Activated T-helper 17 cell treated with anti-CD3 and anti-CD28 coated beads, Interleukin-2, amount 50 U/mL, for 72 hours (primary cell): ENCODE measurements around the gene WNT5B. TPM values are rescaled to one million over a fixed set of nuclear protein-coding genes. Genes with fewer than 3 reads are reported as not detected.
A peak's percentile ranks its signal among the peaks of the same experiment; 100 is the strongest.

Experiments used
- ATAC-seq: fragments of 150-1000 bp; cut with Tn5 transposase; replicated peaks from 2 replicates; pipeline ENCODE4 v1.10.0; 2021; ENCODE audit warnings: mild to moderate bottlenecking, moderate library complexity
- H3K27ac Mint-ChIP-seq: one replicate; pipeline ENCODE4 v1.8.0; 2022; ENCODE audit warnings: mixed read lengths
- H3K27me3 Mint-ChIP-seq: one replicate; pipeline ENCODE4 v1.8.0; 2022; ENCODE audit warnings: mixed read lengths
- H3K36me3 Mint-ChIP-seq: one replicate; pipeline ENCODE4 v1.8.0; 2022; ENCODE audit warnings: low read depth, mild to moderate bottlenecking, mixed read lengths
- H3K4me1 Mint-ChIP-seq: one replicate; pipeline ENCODE4 v1.8.0; 2022; ENCODE audit warnings: mixed read lengths
- H3K4me3 Mint-ChIP-seq: one replicate; pipeline ENCODE4 v1.8.0; 2022; ENCODE audit warnings: mild to moderate bottlenecking, mixed read lengths
- H3K9me3 Mint-ChIP-seq: one replicate; pipeline ENCODE4 v1.8.0; 2022; ENCODE audit warnings: mixed read lengths
- total RNA-seq, 2 donors: library from RNA; stranded (reverse); gene quantifications; one replicate each; pipeline ENCODE4 v1.2.3, GENCODE V29; 2022

Gene WNT5B
- total RNA-seq, 2 donors from 2014 or later: 0.26 to 0.30 TPM

DNA sequence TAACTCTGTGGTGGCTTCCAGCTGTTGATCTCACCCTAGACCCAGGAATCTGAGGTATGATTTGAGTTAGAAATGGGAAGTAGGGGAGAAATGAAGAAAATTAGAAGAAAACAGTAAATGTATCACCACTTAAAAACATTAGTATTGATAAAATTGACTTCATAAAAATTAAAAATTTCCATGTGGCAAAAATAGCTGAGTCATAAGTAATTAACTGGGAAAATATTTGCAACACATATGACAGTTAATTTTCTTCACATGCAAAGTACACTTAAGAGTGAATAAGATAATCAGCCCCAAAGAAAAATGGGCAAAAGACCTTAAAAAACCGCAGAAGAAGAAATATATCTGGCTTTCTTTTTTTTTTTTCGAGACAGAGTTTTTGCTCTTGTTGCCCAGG is 36.3 kb downstream of the WNT5B start:
- H3K4me1 Mint-ChIP-seq: peaks cover 24% of the 10 kb centered on the region
- H3K36me3 Mint-ChIP-seq: no peaks in the 10 kb centered on the region
- peak overlapping the region; percentile 0 for H3K27ac Mint-ChIP-seq
- H3K9me3 Mint-ChIP-seq: peaks cover 3% of the 10 kb centered on the region
- no peak for ATAC-seq
- no peaks in the 10 kb centered on the region for H3K27me3 Mint-ChIP-seq
- no peak overlapping the region for H3K4me3 Mint-ChIP-seq

GRCh38 chr12:1666215-1666614 is 37.2 kb downstream of the WNT5B start:
- H3K36me3 Mint-ChIP-seq: no peaks in the 10 kb centered on the region
- H3K4me1 Mint-ChIP-seq: peaks cover 21% of the 10 kb centered on the region
- H3K4me3 Mint-ChIP-seq: peak overlapping the region; percentile 50
- peak overlapping the region; percentile 84 for H3K27ac Mint-ChIP-seq
- H3K27me3 Mint-ChIP-seq: no peaks in the 10 kb centered on the region
- peaks cover 3% of the 10 kb centered on the region for H3K9me3 Mint-ChIP-seq
- no peak for ATAC-seq

GRCh38 chr12:1666685-1667162 is 37.7 kb downstream of the WNT5B start:
- Mint-ChIP-seq H3K36me3 (no peaks in the 10 kb centered on the region), H3K4me1 (peaks cover 21% of the 10 kb centered on the region), H3K4me3 (peak overlapping the region; percentile 50), H3K27me3 (no peaks in the 10 kb centered on the region), H3K27ac (peak overlapping the region; percentile 84), H3K9me3 (peaks cover 3% of the 10 kb centered on the region)
- no peak for ATAC-seq

- H3K9me3 Mint-ChIP-seq: peaks cover 3% of the 10 kb centered on the region
- peaks cover 14% of the 10 kb centered on the region for H3K4me1 Mint-ChIP-seq
- no peak for ATAC-seq
- peak overlapping the region; percentile 50 for H3K4me3 Mint-ChIP-seq
- no peaks in the 10 kb centered on the region for H3K36me3 Mint-ChIP-seq
- H3K27ac Mint-ChIP-seq: peak overlapping the region; percentile 60
- H3K27me3 Mint-ChIP-seq: no peaks in the 10 kb centered on the region
Measured at GRCh38 chr12:1668833-1669543, 40.0 kb downstream of the WNT5B start.

GRCh38 chr12:1670358-1671268 is 41.6 kb downstream of the WNT5B start:
- peaks cover 3% of the 10 kb centered on the region for H3K9me3 Mint-ChIP-seq
- H3K4me1 Mint-ChIP-seq: peaks cover 14% of the 10 kb centered on the region

DNA sequence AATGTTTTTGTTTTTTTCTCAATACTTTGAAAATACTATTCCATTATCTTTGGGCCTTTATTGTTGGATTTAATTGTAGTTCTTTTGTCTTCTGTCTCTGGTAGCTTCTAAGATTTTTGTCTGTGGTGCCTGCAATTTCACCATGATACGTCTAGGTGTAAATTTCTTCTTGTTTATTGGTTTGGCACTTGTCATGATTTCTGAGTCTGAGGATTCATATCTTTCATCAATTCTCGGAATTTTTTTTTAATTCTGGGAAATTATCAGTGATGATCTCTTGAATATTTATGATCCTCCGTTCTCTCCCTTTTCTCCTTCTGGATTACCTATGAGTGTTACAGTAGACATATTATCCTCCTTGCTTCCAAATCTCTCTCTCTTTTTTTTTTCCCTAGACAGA is 47.0 kb downstream of the WNT5B start:
- no peak overlapping the region for H3K27ac Mint-ChIP-seq
- no peak for ATAC-seq
- H3K36me3 Mint-ChIP-seq: no peaks in the 10 kb centered on the region
- no peaks in the 10 kb centered on the region for H3K27me3 Mint-ChIP-seq
- H3K4me1 Mint-ChIP-seq: no peaks in the 10 kb centered on the region
- no peaks in the 10 kb centered on the region for H3K9me3 Mint-ChIP-seq
- no peak overlapping the region for H3K4me3 Mint-ChIP-seq

More at GRCh38 chr12:1670358-1671268, 41.6 kb downstream of the WNT5B start:
- Mint-ChIP-seq H3K4me3 (no peak overlapping the region), H3K27ac (no peak overlapping the region), H3K27me3 (no peaks in the 10 kb centered on the region), H3K36me3 (no peaks in the 10 kb centered on the region)
- ATAC-seq: no peak

DNA sequence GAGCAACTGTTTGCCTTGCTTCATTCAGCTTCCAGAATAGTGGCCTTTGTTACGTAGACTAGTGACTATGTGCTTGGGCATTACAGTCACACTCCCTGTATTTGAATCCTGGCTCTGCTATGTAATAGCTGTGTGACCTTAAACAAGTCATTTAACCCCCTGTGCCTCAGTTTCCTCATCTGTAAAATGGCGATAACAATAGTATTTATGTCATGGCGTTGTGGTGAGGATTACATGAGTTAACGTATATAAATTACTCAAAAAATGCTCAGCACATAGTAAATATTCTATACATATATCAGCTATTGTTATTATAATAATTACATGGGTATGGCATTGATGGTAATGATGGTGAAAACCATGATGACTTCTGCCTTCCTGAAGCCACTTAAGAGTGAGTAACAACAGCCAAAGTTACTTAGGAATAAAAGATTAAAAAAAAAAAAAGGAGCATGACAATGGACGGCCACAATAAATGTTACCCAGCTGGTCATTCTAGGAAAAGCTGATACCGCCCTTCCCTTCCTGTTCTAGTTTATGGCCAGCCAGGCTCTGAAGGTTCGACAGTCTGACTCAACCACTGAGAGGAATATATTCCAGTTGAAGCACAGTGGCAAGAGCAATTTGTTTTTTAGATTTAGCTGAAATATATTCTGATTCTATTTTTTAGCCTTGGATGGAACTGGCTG is 51.9 kb downstream of the WNT5B start:
- Mint-ChIP-seq H3K27ac (no peak overlapping the region), H3K36me3 (no peaks in the 10 kb centered on the region), H3K27me3 (no peaks in the 10 kb centered on the region), H3K4me3 (no peak overlapping the region), H3K9me3 (no peaks in the 10 kb centered on the region), H3K4me1 (no peaks in the 10 kb centered on the region)
- no peak for ATAC-seq

DNA sequence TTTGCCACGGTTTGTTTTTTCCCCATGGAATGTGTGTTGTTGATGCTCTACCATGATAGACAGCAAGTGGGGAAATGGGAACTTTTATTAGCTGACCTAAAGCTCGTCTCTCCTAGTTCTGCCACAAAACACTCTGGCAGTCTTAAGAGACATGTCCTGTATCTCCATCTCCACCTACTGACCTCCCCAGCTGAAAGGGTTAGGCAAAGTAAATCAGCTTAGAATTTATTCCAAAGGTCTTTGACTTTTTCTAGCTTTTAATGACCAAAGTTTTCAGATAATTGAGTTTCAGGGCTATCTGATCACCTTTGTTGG is 52.4 kb downstream of the WNT5B start:
- H3K4me1 Mint-ChIP-seq: no peaks in the 10 kb centered on the region
- H3K27me3 Mint-ChIP-seq: no peaks in the 10 kb centered on the region
- ATAC-seq: no peak
- no peaks in the 10 kb centered on the region for H3K36me3 Mint-ChIP-seq
- no peaks in the 10 kb centered on the region for H3K9me3 Mint-ChIP-seq
- H3K27ac Mint-ChIP-seq: no peak overlapping the region
- no peak overlapping the region for H3K4me3 Mint-ChIP-seq

GRCh38 chr12:1688086-1688710 is 59.2 kb downstream of the WNT5B start:
- no peaks in the 10 kb centered on the region for H3K27me3 Mint-ChIP-seq
- H3K4me3 Mint-ChIP-seq: peak overlapping the region; percentile 23
- H3K36me3 Mint-ChIP-seq: peaks cover 20% of the 10 kb centered on the region
- H3K4me1 Mint-ChIP-seq: no peaks in the 10 kb centered on the region
- ATAC-seq: no peak
- H3K27ac Mint-ChIP-seq: peak overlapping the region; percentile 65
- H3K9me3 Mint-ChIP-seq: no peaks in the 10 kb centered on the region

DNA sequence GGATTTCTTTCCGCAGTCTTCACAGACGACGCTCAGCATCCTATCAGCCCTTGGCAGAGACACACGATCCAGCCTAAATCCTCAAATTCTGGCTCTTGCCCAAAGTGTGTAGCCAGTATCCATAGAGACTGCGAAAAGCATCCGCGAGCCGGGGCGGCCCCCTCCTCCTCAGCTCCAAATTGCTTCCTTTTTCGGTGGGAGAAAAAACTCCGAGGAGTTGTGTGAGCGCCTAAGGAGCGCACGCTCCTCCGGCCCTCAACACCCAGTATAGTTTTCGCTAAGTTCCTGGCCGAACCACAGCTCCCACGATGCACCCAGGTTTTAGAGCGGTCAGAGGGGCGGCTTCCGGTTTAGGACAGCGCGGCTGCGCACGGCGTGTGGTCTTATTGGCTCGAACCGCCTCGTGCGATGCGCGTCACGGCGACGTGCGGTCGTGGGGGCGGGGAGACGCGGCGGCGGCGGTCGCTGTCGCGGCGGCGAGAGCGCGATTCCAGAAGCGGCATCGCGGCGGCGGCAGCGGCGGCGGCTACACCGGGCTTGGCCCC is 61.6 kb downstream of the WNT5B start, which contains the start of gene ADIPOR2:
Gene ADIPOR2 (plus strand): TSS at position 493 of the 545 bp plus-strand sequence. CDS start 63,274 bp downstream, outside the sequence.
- Mint-ChIP-seq H3K27ac (peak within 1 kb of the TSS; percentile 93), H3K36me3 (peaks cover 38% of the 10 kb centered on the region), H3K9me3 (no peaks in the 10 kb centered on the region), H3K4me1 (no peaks in the 10 kb centered on the region), H3K4me3 (peak within 1 kb of the TSS; percentile 87), H3K27me3 (no peaks in the 10 kb centered on the region)
- peak; percentile 99 for ATAC-seq

GRCh38 chr12:1691123-1692007 is 62.3 kb downstream of the WNT5B start:
- Mint-ChIP-seq H3K27me3 (no peaks in the 10 kb centered on the region), H3K4me3 (peak overlapping the region; percentile 87), H3K27ac (peak overlapping the region; percentile 93), H3K4me1 (peaks cover 7% of the 10 kb centered on the region), H3K9me3 (no peaks in the 10 kb centered on the region), H3K36me3 (peaks cover 45% of the 10 kb centered on the region)
- peak; percentile 37 for ATAC-seq

- Mint-ChIP-seq H3K27ac (peak overlapping the region; percentile 93), H3K27me3 (no peaks in the 10 kb centered on the region), H3K4me1 (peaks cover 15% of the 10 kb centered on the region), H3K9me3 (no peaks in the 10 kb centered on the region), H3K4me3 (peak overlapping the region; percentile 87), H3K36me3 (peaks cover 53% of the 10 kb centered on the region)
- ATAC-seq: no peak
Measured at GRCh38 chr12:1692226-1692625, 63.2 kb downstream of the WNT5B start.
